ENCODE results near the gene WRNIP1. TPM values are rescaled to one million over a fixed set of nuclear protein-coding genes. Genes with fewer than 3 reads are reported as not detected.

Gene WRNIP1
- total and polyA plus RNA-seq, 8 donors, result 29.7 to 196 (median 38.5) TPM

GRCh38 chr6:2780102-2780737 lies 15.0 kb downstream of the WRNIP1 start:
- Histone ChIP-seq H3K27ac (no peak overlapping the region), H3K27me3 (no peaks in the 10 kb centered on the region), H3K4me3 (no peak overlapping the region), H3K36me3 (peaks cover 12 to 80% (median 68%) of the 10 kb centered on the region in 4 donors), H3K4me1 (peaks cover 6 to 40% (median 24%) of the 10 kb centered on the region in 4 donors), H3K9me3 (no peaks in the 10 kb centered on the region)
- no peak for TF ChIP-seq EP300 (IDR thresholded peaks at IDR 0.05)
- TF ChIP-seq, protein P1, sequence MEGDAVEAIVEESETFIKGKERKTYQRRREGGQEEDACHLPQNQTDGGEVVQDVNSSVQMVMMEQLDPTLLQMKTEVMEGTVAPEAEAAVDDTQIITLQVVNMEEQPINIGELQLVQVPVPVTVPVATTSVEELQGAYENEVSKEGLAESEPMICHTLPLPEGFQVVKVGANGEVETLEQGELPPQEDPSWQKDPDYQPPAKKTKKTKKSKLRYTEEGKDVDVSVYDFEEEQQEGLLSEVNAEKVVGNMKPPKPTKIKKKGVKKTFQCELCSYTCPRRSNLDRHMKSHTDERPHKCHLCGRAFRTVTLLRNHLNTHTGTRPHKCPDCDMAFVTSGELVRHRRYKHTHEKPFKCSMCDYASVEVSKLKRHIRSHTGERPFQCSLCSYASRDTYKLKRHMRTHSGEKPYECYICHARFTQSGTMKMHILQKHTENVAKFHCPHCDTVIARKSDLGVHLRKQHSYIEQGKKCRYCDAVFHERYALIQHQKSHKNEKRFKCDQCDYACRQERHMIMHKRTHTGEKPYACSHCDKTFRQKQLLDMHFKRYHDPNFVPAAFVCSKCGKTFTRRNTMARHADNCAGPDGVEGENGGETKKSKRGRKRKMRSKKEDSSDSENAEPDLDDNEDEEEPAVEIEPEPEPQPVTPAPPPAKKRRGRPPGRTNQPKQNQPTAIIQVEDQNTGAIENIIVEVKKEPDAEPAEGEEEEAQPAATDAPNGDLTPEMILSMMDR (IDR thresholded peaks at IDR 0.05), result no peak
- no peak for TF ChIP-seq POLR2AphosphoS5 (IDR thresholded peaks at IDR 0.05)
- TF ChIP-seq POLR2A (IDR thresholded peaks at IDR 0.05), result no peak
- 90 to 94% (median 91%) methylated on average over 9 of the region's 9 CpGs for WGBS, 5 donors
- no peak for DNase-seq
- intact Hi-C loops (cut with DNase I; ENCODE audit: low total_unique reads), result loop anchor here (10.0 kb wide), 1 partner anchor 165 kb away; no protein-coding TSS in a partner anchor

- peaks cover 12 to 84% (median 71%) of the 10 kb centered on the region in 4 donors for H3K36me3 ChIP-seq
- H3K9me3 ChIP-seq, result no peaks in the 10 kb centered on the region
- H3K4me3 ChIP-seq, result no peak overlapping the region
- DNase-seq, result no peak
- intact Hi-C loops (cut with DNase I; ENCODE audit: low total_unique reads), result loop anchor here (10.0 kb wide), 1 partner anchor 163 kb away; no protein-coding TSS in a partner anchor
- WGBS, 5 donors, result 92 to 96% (median 93%) methylated on average over 6 to 7 of the region's 7 CpGs
- H3K27me3 ChIP-seq, result no peaks in the 10 kb centered on the region
- H3K27ac ChIP-seq, result no peak overlapping the region
- TF ChIP-seq EP300 (IDR thresholded peaks at IDR 0.05), result no peak
- no peak for TF ChIP-seq POLR2AphosphoS5 (IDR thresholded peaks at IDR 0.05)
- TF ChIP-seq, protein P1 (IDR thresholded peaks at IDR 0.05), result no peak
- TF ChIP-seq POLR2A (IDR thresholded peaks at IDR 0.05), result no peak
- peaks cover 6 to 34% (median 24%) of the 10 kb centered on the region in 4 donors for H3K4me1 ChIP-seq
These were observed 16.6 kb downstream of the WRNIP1 start for GRCh38 chr6:2781685-2782355.

GRCh38 chr6:2782356-2782708 lies 17.1 kb downstream of the WRNIP1 start:
- Histone ChIP-seq H3K9me3 (no peaks in the 10 kb centered on the region), H3K27ac (no peak overlapping the region), H3K27me3 (no peaks in the 10 kb centered on the region), H3K4me1 (peaks cover 6 to 32% (median 23%) of the 10 kb centered on the region in 4 donors), H3K4me3 (no peak overlapping the region), H3K36me3 (peaks cover 12 to 85% (median 74%) of the 10 kb centered on the region in 4 donors)
- DNase-seq, result no peak
- no peak for TF ChIP-seq POLR2A (IDR thresholded peaks at IDR 0.05)
- TF ChIP-seq, protein P1 (IDR thresholded peaks at IDR 0.05), result no peak
- TF ChIP-seq EP300 (IDR thresholded peaks at IDR 0.05), result no peak
- TF ChIP-seq POLR2AphosphoS5 (IDR thresholded peaks at IDR 0.05), result no peak
- intact Hi-C loops (cut with DNase I; ENCODE audit: low total_unique reads), result loop anchor here (10.0 kb wide), 1 partner anchor 162 kb away; no protein-coding TSS in a partner anchor
- whole genome bisulfite sequencing, 5 donors, result 91 to 96% (median 91%) methylated on average over 9 of the region's 9 CpGs

GRCh38 chr6:2782825-2783187 lies 17.6 kb downstream of the WRNIP1 start:
- Histone ChIP-seq H3K4me3 (no peak overlapping the region), H3K9me3 (no peaks in the 10 kb centered on the region), H3K27ac (peak overlapping the region in 4 of 5 donors; percentile 34 to 62 (median 60)), H3K27me3 (no peaks in the 10 kb centered on the region), H3K4me1 (peaks cover 6 to 27% (median 21%) of the 10 kb centered on the region in 4 donors), H3K36me3 (peaks cover 12 to 89% (median 77%) of the 10 kb centered on the region in 4 donors)
- TF ChIP-seq POLR2AphosphoS5 (IDR thresholded peaks at IDR 0.05) (no peak), EP300 (IDR thresholded peaks at IDR 0.05) (no peak), POLR2A (IDR thresholded peaks at IDR 0.05) (no peak)
- TF ChIP-seq, protein P1 (IDR thresholded peaks at IDR 0.05), result no peak
- DNase-seq, result no peak
- intact Hi-C loops (cut with DNase I; ENCODE audit: low total_unique reads), result loop anchor here (10.0 kb wide), 1 partner anchor 162 kb away; no protein-coding TSS in a partner anchor
- 71 to 86% (median 80%) methylated on average over 6 to 10 of the region's 10 CpGs for WGBS, 5 donors
